Hematopoietic multipotent progenitor cell treated with erythropoietin and hydrocortisone succinate and interleukin-3 and kit ligand, for 17 days (in vitro differentiated cells): Measurements from ENCODE around the gene DHX58.

Experiments used
- DNase-seq: peaks from one replicate; pipeline ENCODE4 v3.0.0-alpha.2; 2015; ENCODE audit warnings: low spot score

Gene DHX58

GRCh38 chr17:42110301-42111264 is 1.9 kb downstream of the DHX58 start:
- DNase-seq = no peak

- no peak for DNase-seq
Measured at GRCh38 chr17:42109086-42109485, 3.4 kb downstream of the DHX58 start.

- DNase-seq = peak; percentile 82
Measured at GRCh38 chr17:42107597-42108576, 4.6 kb downstream of the DHX58 start.

- no peak for DNase-seq
Measured at GRCh38 chr17:42107124-42107523, 5.4 kb downstream of the DHX58 start.

GRCh38 chr17:42106009-42106408 is 6.5 kb downstream of the DHX58 start:
- DNase-seq = no peak

DNA sequence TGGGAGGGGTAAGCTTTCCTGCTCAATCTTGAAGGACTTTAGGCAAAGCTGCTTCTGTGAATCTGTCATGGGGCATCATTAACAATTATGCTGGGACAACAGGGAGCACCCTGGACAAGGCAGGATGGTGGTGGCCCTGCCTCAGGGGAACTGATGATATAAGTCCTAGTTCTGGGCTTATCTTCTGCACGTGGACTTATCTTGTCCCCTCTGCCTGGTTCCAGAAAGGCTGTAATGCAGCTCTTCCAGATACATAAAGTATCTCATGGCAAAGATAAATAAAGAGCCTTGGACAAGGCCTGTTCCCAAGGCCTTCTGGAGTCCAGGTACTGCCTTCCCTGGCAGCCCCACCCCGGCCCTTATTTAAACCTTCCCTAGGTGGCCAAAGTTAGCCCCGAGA is 8.2 kb downstream of the DHX58 start:
- no peak for DNase-seq

GRCh38 chr17:42103221-42103954 is 9.1 kb downstream of the DHX58 start:
- no peak for DNase-seq

GRCh38 chr17:42101513-42102292 is 10.8 kb downstream of the DHX58 start:
- DNase-seq = peak; percentile 69

GRCh38 chr17:42098730-42099399 is 13.6 kb downstream of the DHX58 start:
- DNase-seq = no peak

DNA sequence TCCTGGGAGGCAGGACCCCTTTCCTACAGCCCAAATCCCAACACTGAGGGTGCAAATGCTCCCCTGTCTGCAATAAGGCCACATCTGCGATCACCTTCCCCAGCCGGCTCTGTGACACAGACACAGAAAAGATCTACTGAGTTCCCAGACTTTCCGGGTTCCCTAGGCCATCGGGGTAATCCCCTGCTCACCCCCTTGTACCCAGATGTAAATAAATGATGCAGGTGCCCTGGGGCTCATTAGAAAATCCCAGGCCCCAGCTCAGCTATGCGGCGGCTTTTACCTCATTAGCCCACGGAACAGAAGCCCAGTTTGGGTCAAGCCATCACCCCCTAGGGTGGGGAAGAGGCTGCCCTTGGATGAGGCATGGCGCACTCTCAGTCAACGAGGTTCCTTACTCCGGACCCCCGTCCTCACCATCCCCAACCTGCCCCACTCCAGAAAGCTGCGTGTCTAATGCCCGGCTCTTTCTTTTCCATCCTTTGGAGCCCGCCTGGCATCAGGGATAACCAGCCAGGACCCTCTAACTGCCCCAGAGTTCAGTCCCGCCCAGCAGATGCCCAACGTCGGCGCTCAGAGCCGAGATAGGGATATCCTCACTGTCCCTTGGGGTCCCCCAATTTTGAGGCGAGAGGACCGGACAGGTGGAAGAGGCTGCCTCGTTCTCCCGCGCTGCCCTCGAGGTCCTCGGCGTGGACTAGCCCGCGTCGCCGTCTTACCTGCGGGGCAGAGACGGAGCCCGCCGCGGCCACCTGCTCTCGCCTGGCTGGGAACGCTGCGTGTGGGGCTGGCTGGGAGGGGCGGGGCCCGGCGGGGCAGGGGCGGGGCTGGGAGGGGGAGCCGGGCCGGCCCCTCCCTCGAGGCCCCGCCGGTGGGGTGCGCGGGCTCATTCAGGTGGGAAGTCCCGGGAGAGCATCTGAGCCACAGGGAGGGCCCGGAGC is 14.6 kb downstream of the DHX58 start, which contains the start of gene ZNF385C:
ZNF385C (minus strand) TSS at position 783 of the 941 bp plus-strand sequence. CDS start 35,417 bp downstream, outside the sequence.
- DNase-seq = no peak

DNA sequence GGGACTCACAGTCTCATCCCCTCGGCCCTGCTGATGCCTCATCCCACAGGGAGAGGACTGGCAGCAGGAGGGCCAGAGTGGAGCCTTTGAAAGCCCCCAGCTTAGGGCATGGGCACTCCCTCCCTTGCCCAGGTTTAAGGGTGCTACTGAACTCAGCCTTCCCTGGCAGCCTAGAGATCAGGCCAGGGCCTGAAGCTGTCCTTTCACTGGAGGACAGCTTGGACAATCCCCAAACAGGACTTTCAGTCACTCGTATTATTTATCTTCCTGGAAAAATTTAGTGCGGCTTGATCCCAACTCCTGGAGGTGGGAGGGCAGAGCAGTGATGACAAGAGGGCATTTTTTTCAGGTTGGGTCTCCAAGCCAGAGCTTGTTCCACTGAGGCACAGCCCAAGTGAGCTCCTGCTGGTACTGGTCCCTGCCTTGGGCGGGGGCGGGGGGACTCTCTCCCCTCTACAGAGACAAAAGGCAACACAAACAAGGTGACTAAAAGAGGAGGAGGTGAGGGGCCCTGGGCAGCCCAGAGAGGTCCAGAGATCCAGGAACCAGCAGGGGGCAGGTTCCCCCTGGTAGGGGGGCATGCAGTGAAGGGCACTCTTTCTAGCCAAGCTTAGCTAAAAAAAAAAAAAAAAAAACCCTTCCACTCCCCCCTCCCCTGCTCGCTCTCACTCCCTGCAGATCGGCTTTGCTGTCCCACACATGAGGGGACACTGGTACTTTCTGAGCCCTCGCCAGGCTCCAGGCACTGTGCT is 16.0 kb downstream of the DHX58 start:
- DNase-seq = no peak

GRCh38 chr17:42094375-42095069 is 18.0 kb downstream of the DHX58 start:
- DNase-seq = no peak

DNA sequence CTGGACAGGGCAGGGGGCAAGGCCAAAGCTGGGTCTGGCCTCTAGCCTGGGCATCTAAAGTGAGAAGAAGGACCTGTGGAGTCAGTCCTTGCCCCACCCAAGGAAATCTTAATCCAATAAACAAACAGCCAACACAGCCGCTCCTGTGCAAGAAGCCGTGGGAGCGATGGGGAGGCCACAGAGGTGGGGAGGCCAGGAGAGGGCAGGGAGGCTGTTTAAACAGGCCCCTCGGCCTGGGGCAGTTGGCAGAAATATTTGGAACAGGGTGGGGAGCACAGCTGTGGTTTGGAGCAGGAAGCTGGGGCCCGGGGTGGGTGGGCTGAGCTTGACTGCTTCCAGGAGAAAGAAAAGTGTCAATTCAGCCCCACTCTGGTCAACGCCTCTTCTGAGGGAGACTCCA is 19.6 kb downstream of the DHX58 start:
- DNase-seq = no peak

GRCh38 chr17:42090964-42091790 is 21.3 kb downstream of the DHX58 start:
- no peak for DNase-seq

GRCh38 chr17:42088736-42089135 is 23.8 kb downstream of the DHX58 start:
- no peak for DNase-seq

DNA sequence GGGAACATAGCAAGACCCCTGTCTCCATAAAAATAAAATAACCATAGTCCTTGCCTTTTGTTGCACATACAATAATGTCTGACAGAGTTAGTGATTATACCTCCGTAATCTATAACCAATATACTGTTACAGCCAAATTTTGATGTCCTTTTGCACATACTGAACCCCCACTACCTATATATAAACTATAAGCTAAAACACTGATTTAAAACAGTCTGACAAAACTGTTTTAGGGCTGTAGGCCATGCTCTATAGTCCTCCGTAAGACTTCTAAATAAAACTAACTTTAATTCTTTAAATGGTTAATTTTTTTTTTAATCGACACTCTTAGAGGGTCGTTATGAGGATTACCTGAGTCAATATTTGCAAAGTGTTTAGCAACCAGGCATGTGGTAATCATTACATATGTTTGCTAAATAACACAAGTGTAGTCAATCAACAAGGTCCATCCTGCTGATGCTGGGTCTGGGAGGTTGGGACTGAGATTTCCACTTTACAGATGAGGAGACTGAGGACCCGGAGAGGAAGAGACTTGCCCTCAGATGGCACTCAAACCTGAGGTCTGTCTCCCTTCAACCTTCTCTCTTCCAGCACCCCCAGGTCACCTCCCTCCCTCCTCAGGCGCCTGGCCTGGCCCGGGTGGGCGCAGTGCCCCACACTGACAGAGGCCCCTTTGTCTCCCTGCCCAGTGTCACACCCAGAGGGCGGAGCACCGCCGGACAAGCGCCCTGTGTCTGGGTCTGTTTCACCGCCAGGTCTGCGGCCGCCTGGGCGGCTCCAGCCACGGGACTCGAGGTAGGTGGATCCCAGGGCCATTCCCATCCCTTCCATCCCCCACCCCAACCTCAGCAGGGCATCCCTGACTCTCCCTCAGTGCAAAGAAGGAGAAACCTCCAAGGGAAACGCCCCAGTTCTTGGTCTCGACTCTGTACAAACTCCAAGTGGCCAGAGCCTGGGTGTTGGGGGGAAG is 24.5 kb downstream of the DHX58 start:
- DNase-seq = no peak
